Esophagus muscularis mucosa (tissue), 4 donors: Measurements from ENCODE around the gene RAD51B. TPM values are rescaled to one million over a fixed set of nuclear protein-coding genes. Genes with fewer than 3 reads are reported as not detected.

Experiments used
- DNase-seq: peaks from one replicate; pipeline ENCODE4 v3.0.0-alpha.2; 2017; ENCODE audit errors: extremely low spot score
- H3K27ac ChIP-seq, 4 donors: fragments of 200-600 bp; sonication (generic); replicated peaks in 1 of 4; 1 replicate in 3 of 4; 2 replicates in 1 of 4; pipeline ENCODE4 v1.5.1; 2016 to 2019; ENCODE audit warnings: mild to moderate bottlenecking in 1 of 4
- H3K27me3 ChIP-seq, 4 donors: fragments of 200-600 bp; sonication (generic); one replicate each; pipeline versions ENCODE4 v1.5.1 to v1.6.0; 2016 to 2019
- H3K36me3 ChIP-seq, 4 donors: fragments of 200-600 bp; sonication (generic); one replicate each; pipeline ENCODE4 v1.5.1; 2016 to 2019
- H3K4me1 ChIP-seq, 4 donors: fragments of 200-600 bp; sonication (generic); one replicate each; pipeline ENCODE4 v1.5.1; 2016 to 2019
- H3K4me3 ChIP-seq, 4 donors: fragments of 200-600 bp; sonication (generic); 1 replicate in 2 of 4; 2 replicates in 2 of 4; pipeline ENCODE4 v1.5.1; 2016 to 2019; ENCODE audit warnings: mild to moderate bottlenecking in 4 of 4, moderate library complexity in 1 of 4
- H3K9me3 ChIP-seq, 4 donors: fragments of 200-600 bp; sonication (generic); 1 replicate in 3 of 4; 2 replicates in 1 of 4; pipeline ENCODE4 v1.5.1; 2016 to 2019
- EP300 ChIP-seq: sonication (generic); formaldehyde crosslinking; IDR thresholded peaks from one replicate; pipeline ENCODE4 v1.6.1; 2017; ENCODE audit warnings: antibody characterized with exemption
- POLR2A ChIP-seq: fragments of 450-650 bp; IDR thresholded peaks from one replicate; pipeline ENCODE4 v1.6.1; 2017; ENCODE audit warnings: antibody characterized with exemption, moderate library complexity, mild to moderate bottlenecking, low read depth
- POLR2AphosphoS5 ChIP-seq, 2 donors: sonication (generic); formaldehyde crosslinking; IDR thresholded peaks; one replicate each; pipeline ENCODE4 v1.6.1; 2017; ENCODE audit warnings: antibody characterized with exemption in 2 of 2
- WGBS: methylation state at CpG from one replicate; pipeline ENCODE4 v1.1.5; 2018; 5-methylcytosine and 5-hydroxymethylcytosine counted together
- intact Hi-C: fragments of 100-400 bp; cut with DNase I; formaldehyde crosslinking; loops from one replicate; pipeline ENCODE4 v1.15.1; 2023
- total RNA-seq, 4 donors: library from RNA; depleted of rRNA; stranded (reverse); fragments of >200 nt; gene quantifications; one replicate each; pipeline versions ENCODE4 v1.1.0 to v1.2.1, GENCODE V29; 2016
- TF ChIP-seq, protein P1 (sequence below), 3 experiments: fragments of 200-600 bp in 2 of 3; fragments of 450-650 bp in 1 of 3; sonication (generic) in 2 of 3; IDR thresholded peaks; one replicate each; pipeline ENCODE4 v1.5.1; 2017 to 2019; ENCODE audit warnings: antibody characterized with exemption in 3 of 3, mild to moderate bottlenecking in 2 of 3, moderate library complexity in 1 of 3

The RAD51B gene
- total RNA-seq, 4 donors from 2014 or later, result 2.8 to 11.1 (median 5.1) TPM

GRCh38 chr14:67999705-68000384 is 180.3 kb downstream of the RAD51B start:
- intact Hi-C loops, result no loop called here
- Histone ChIP-seq H3K27ac (peak overlapping the region in 3 of 4 donors; percentile 0 to 34 (median 21)), H3K4me3 (no peak overlapping the region), H3K4me1 (peaks cover 0 to 20% (median 13%) of the 10 kb centered on the region in 4 donors), H3K36me3 (no peaks in the 10 kb centered on the region), H3K9me3 (peaks cover 0 to 6% (median 3%) of the 10 kb centered on the region in 4 donors), H3K27me3 (no peaks in the 10 kb centered on the region)
- WGBS, result 56% methylated on average over 5 of the region's 5 CpGs
- TF ChIP-seq POLR2A (no peak), POLR2AphosphoS5 (IDR thresholded peaks at IDR 0.05) (no peak), EP300 (no peak)
- TF ChIP-seq, protein P1, sequence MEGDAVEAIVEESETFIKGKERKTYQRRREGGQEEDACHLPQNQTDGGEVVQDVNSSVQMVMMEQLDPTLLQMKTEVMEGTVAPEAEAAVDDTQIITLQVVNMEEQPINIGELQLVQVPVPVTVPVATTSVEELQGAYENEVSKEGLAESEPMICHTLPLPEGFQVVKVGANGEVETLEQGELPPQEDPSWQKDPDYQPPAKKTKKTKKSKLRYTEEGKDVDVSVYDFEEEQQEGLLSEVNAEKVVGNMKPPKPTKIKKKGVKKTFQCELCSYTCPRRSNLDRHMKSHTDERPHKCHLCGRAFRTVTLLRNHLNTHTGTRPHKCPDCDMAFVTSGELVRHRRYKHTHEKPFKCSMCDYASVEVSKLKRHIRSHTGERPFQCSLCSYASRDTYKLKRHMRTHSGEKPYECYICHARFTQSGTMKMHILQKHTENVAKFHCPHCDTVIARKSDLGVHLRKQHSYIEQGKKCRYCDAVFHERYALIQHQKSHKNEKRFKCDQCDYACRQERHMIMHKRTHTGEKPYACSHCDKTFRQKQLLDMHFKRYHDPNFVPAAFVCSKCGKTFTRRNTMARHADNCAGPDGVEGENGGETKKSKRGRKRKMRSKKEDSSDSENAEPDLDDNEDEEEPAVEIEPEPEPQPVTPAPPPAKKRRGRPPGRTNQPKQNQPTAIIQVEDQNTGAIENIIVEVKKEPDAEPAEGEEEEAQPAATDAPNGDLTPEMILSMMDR (IDR thresholded peaks at IDR 0.05), result no peak
- no peak for DNase-seq

DNA sequence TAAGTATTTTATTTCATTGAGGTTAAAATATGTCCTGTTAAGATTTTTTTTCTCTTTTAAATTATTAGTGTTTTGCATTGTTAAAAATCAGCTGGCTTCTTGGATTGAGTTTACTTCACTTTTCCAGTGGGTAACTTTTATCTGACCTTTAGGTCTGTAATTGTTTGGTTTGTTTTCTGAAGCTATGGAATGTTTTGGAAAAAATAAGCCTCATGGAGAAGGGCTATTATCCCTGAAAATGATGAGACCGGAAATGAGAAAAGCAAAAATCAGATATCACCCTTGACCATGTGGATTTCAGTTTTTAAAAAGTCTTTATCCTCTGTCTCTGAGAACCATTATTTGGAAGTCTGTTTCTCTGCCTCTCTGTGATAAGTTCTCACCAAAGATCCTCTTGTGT is 180.9 kb downstream of the RAD51B start:
- Histone ChIP-seq H3K27ac (peak overlapping the region in 3 of 4 donors; percentile 0 to 34 (median 21)), H3K36me3 (no peaks in the 10 kb centered on the region), H3K9me3 (peaks cover 0 to 6% (median 3%) of the 10 kb centered on the region in 4 donors), H3K27me3 (no peaks in the 10 kb centered on the region), H3K4me3 (no peak overlapping the region), H3K4me1 (peaks cover 0 to 20% (median 13%) of the 10 kb centered on the region in 4 donors)
- 54% methylated on average over 1 of the region's 1 CpG for WGBS
- TF ChIP-seq POLR2A, result no peak
- DNase-seq, result no peak
- intact Hi-C loops, result no loop called here

- TF ChIP-seq POLR2AphosphoS5 (IDR thresholded peaks at IDR 0.05) (no peak), POLR2A (no peak), EP300 (no peak)
- TF ChIP-seq, protein P1 (IDR thresholded peaks at IDR 0.05), result no peak
- Histone ChIP-seq H3K4me3 (no peak overlapping the region), H3K4me1 (peaks cover 0 to 29% (median 27%) of the 10 kb centered on the region in 4 donors), H3K27ac (peak overlapping the region in 1 of 4 donors; percentile 43), H3K27me3 (no peaks in the 10 kb centered on the region), H3K36me3 (no peaks in the 10 kb centered on the region), H3K9me3 (no peaks in the 10 kb centered on the region)
- WGBS, result 83% methylated on average over 1 of the region's 1 CpG
- intact Hi-C loops, result no loop called here
- no peak for DNase-seq
Observed at GRCh38 chr14:68008491-68008890, 188.9 kb downstream of the RAD51B start.

DNA sequence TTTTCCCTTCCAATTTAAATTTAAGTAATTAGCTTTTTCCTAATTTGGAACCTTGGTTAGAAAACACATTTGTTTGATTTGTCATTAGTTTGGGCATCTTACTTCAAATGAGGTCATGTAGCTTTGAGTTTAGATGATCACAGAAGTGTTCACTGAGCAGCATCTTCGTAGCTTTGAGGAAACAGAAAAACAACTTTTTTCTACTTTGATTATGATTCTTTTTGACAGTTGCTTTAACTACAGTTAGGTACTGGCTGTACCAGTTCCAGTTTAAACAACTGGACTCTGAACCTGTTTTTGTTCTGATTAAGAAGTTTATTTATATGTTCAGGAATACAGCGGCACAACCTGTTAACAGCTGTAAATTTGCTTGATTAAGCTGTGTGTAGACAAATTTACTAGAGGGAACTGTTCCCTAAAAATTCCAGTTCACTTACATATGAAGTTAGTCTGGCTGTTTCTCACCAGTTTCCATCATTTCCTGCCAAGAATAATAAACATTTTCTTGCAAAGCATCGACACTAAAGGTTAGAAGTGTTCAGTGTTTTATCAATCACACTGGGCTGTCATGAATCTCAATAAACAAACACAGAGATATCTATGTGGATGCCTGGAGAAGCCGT is 191.9 kb downstream of the RAD51B start:
- H3K27me3 ChIP-seq, result no peaks in the 10 kb centered on the region
- no peaks in the 10 kb centered on the region for H3K36me3 ChIP-seq
- DNase-seq, result no peak
- peaks cover 0 to 39% (median 35%) of the 10 kb centered on the region in 4 donors for H3K4me1 ChIP-seq
- TF ChIP-seq, protein P1 (IDR thresholded peaks at IDR 0.05), result no peak
- TF ChIP-seq POLR2AphosphoS5 (IDR thresholded peaks at IDR 0.05), result peak in 1 of 2 donors; percentile 12
- peak overlapping the region in 3 of 4 donors; percentile 14 to 28 (median 20) for H3K4me3 ChIP-seq
- intact Hi-C loops, result no loop called here
- H3K9me3 ChIP-seq, result no peaks in the 10 kb centered on the region
- H3K27ac ChIP-seq, result peak overlapping the region; percentile 66 to 74 (median 66)
- 28% methylated on average over 4 of the region's 4 CpGs for WGBS

- TF ChIP-seq EP300 (no peak), POLR2A (no peak), POLR2AphosphoS5 (IDR thresholded peaks at IDR 0.05) (no peak)
- TF ChIP-seq, protein P1 (IDR thresholded peaks at IDR 0.05), result no peak
- no peaks in the 10 kb centered on the region for H3K9me3 ChIP-seq
- no peaks in the 10 kb centered on the region for H3K36me3 ChIP-seq
- intact Hi-C loops, result no loop called here
- no peak for DNase-seq
- no peaks in the 10 kb centered on the region for H3K27me3 ChIP-seq
- peaks cover 0 to 47% (median 45%) of the 10 kb centered on the region in 4 donors for H3K4me1 ChIP-seq
- H3K27ac ChIP-seq, result peak overlapping the region; percentile 66 to 74 (median 66)
- WGBS, result 56% methylated on average over 1 of the region's 1 CpG
- H3K4me3 ChIP-seq, result no peak overlapping the region
Observed at GRCh38 chr14:68012871-68013270, 193.3 kb downstream of the RAD51B start.
